Measurements from ENCODE around the gene MB.
A peak's percentile ranks its signal among the peaks of the same experiment; 100 is the strongest.
"Not testable (repeated sequence)": the region's sequence is repeated elsewhere in the genome, so short reads cannot be mapped to it uniquely, and the experiment has no call there.

MB gene

DNA sequence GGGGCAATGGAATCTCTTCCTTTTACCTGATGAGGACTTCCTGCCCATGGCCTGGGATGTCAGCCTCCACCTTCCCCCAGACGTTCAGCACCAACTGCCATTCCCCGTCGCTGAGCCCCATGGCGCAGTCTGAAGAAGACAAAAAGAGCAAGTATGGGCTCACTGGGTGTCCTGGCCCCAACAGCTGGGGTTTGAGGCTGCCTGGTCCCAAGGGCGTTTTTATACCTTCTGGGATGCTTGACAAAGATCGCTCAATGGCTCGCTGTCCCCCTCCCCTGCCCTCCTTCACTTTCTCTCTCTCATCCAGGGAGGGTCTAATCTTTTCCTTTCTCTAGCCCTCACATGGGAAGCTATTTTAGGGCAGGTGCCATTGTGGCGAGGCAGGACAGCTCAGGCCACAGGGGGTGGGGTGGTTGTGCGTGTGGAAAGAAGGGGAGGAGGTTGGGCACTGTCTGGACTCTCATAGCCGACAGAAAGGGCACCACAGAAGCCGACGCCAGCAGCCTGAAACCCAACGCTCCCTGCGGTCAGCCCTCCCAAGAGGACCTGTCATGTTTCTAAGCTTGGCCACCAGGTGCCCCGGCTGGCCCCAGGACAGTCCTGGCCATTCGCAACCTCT, at the start of gene MB:
MB (minus strand) TSS at position 193 of the 619 bp plus-strand sequence; CDS start at position 121, 72 bp downstream.
- Histone ChIP-seq H3K4me1 (ENCODE audit: control insufficient read depth, insufficient read depth, low read length, unreplicated experiment) (peaks cover 3% of the 10 kb centered on the region), H3K4me3 (ENCODE audit: low read depth, low read length) (no peak within 1 kb of the TSS), H2AFZ (ENCODE audit: low read length, unreplicated experiment) (no peak within 1 kb of the TSS), H3K27ac (ENCODE audit: low read depth, low read length) (no peak within 1 kb of the TSS), H3K27me3 (ENCODE audit: insufficient read depth, low read length) (no peaks in the 10 kb centered on the region), H3K36me3 (ENCODE audit: insufficient read depth, low read length) (no peaks in the 10 kb centered on the region), H3K79me2 (ENCODE audit: control insufficient read depth, insufficient read depth, low read length, unreplicated experiment) (no peaks in the 10 kb centered on the region)

- H3K4me1 ChIP-seq (ENCODE audit: control insufficient read depth, insufficient read depth, low read length, unreplicated experiment); H3K79me2 ChIP-seq (ENCODE audit: control insufficient read depth, insufficient read depth, low read length, unreplicated experiment); H3K27ac ChIP-seq (ENCODE audit: low read depth, low read length); H3K27me3 ChIP-seq (ENCODE audit: insufficient read depth, low read length); H2AFZ ChIP-seq (ENCODE audit: low read length, unreplicated experiment); H3K4me3 ChIP-seq (ENCODE audit: low read depth, low read length): not testable (repeated sequence)
- peaks cover 12% of the 10 kb centered on the region for H3K36me3 ChIP-seq (ENCODE audit: insufficient read depth, low read length)
Measured at GRCh38 chr22:35666699-35667098, 49.6 kb upstream of the MB start.

GRCh38 chr22:35664955-35665587, 47.9 kb upstream of the MB start:
- Histone ChIP-seq H3K27me3 (ENCODE audit: insufficient read depth, low read length) (no peaks in the 10 kb centered on the region), H3K79me2 (ENCODE audit: control insufficient read depth, insufficient read depth, low read length, unreplicated experiment) (peaks cover 2% of the 10 kb centered on the region), H3K27ac (ENCODE audit: low read depth, low read length) (no peak overlapping the region), H3K36me3 (ENCODE audit: insufficient read depth, low read length) (peaks cover 17% of the 10 kb centered on the region), H3K4me1 (ENCODE audit: control insufficient read depth, insufficient read depth, low read length, unreplicated experiment) (peaks cover 5% of the 10 kb centered on the region), H3K4me3 (ENCODE audit: low read depth, low read length) (no peak overlapping the region), H2AFZ (ENCODE audit: low read length, unreplicated experiment) (no peak overlapping the region)

- Histone ChIP-seq H3K4me1 (ENCODE audit: control insufficient read depth, insufficient read depth, low read length, unreplicated experiment) (peaks cover 5% of the 10 kb centered on the region), H3K27ac (ENCODE audit: low read depth, low read length) (0 out of 2 replicates have a peak overlapping the region, but pooled peaks have one; percentile 4), H3K79me2 (ENCODE audit: control insufficient read depth, insufficient read depth, low read length, unreplicated experiment) (peaks cover 2% of the 10 kb centered on the region), H3K27me3 (ENCODE audit: insufficient read depth, low read length) (no peaks in the 10 kb centered on the region), H2AFZ (ENCODE audit: low read length, unreplicated experiment) (no peak overlapping the region), H3K36me3 (ENCODE audit: insufficient read depth, low read length) (peaks cover 31% of the 10 kb centered on the region), H3K4me3 (ENCODE audit: low read depth, low read length) (peak overlapping the region; percentile 31; the same call in 1 of the 2 replicates)
Measured at GRCh38 chr22:35663371-35663770, 46.2 kb upstream of the MB start.

GRCh38 chr22:35662914-35663313, 45.8 kb upstream of the MB start:
- Histone ChIP-seq H2AFZ (ENCODE audit: low read length, unreplicated experiment) (no peak overlapping the region), H3K27ac (ENCODE audit: low read depth, low read length) (0 out of 2 replicates have a peak overlapping the region, but pooled peaks have one; percentile 4)

DNA sequence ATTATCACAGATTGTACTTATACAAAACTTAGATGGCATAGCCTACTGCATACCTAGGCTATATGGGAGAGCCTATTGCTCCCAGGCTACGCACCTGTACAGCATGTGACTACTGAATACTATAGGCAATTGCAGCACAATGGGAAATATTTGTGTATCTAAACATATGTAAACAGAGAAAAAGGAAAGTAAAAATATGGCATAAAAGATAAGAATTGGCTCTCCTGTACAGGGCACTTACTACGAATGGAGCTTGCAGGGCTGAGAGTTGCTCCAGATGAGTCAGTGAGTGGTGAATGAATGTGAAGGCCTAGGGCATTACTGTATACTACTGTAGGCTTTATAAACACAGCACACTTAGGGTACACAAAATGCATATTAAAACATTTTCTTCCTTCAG, 44.3 kb upstream of the MB start:
- Histone ChIP-seq H3K4me1 (ENCODE audit: control insufficient read depth, insufficient read depth, low read length, unreplicated experiment) (peaks cover 5% of the 10 kb centered on the region), H3K36me3 (ENCODE audit: insufficient read depth, low read length) (peaks cover 34% of the 10 kb centered on the region), H3K79me2 (ENCODE audit: control insufficient read depth, insufficient read depth, low read length, unreplicated experiment) (peaks cover 2% of the 10 kb centered on the region), H3K4me3 (ENCODE audit: low read depth, low read length) (no peak overlapping the region), H2AFZ (ENCODE audit: low read length, unreplicated experiment) (no peak overlapping the region), H3K27ac (ENCODE audit: low read depth, low read length) (no peak overlapping the region), H3K27me3 (ENCODE audit: insufficient read depth, low read length) (no peaks in the 10 kb centered on the region)

More at GRCh38 chr22:35662914-35663313, 45.8 kb upstream of the MB start:
- H3K36me3 ChIP-seq (ENCODE audit: insufficient read depth, low read length) = peaks cover 35% of the 10 kb centered on the region
- no peak overlapping the region for H3K4me3 ChIP-seq (ENCODE audit: low read depth, low read length)
- H3K4me1 ChIP-seq (ENCODE audit: control insufficient read depth, insufficient read depth, low read length, unreplicated experiment) = peaks cover 5% of the 10 kb centered on the region
- H3K27me3 ChIP-seq (ENCODE audit: insufficient read depth, low read length) = no peaks in the 10 kb centered on the region
- H3K79me2 ChIP-seq (ENCODE audit: control insufficient read depth, insufficient read depth, low read length, unreplicated experiment) = peaks cover 2% of the 10 kb centered on the region

DNA sequence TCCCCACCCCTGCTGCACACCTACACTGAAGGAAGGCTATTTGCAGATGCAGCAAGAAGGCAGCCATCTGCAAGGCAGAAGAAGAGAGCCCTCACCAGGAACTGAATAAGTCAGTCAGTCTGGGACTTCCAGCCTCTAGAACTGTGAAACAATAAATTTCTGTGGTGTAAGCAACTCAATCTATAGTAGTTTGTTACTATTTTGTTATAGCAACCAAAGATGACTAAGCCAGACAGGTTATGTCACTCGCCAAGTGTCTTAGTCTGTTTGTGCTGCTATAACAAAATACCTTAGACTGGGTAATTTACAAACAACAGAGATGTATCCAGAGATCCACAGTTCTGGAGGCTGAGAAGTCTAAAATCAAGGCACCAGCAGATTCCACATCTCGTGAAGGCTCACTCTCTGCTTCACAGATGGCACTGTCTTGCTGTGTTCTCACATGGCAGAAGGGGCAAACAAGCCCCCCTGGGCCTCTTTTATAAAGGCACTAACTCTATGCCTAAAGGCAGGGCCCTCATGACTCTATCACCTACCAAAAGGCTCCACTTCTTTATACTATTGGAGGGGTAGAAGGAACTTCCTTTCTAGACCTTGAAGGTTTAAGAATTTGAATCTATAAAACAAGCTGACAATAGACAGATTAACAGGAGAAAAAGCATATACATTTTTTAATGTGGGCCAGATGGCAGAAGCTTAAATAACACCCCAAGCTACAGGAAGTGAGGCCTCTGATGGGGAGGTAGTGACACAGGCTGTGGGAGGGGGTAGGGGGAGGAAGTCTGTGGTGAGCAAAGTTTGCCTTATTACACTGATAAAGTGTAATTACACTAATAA, 43.4 kb upstream of the MB start:
- Histone ChIP-seq H2AFZ (ENCODE audit: low read length, unreplicated experiment) (no peak overlapping the region), H3K27ac (ENCODE audit: low read depth, low read length) (peak overlapping the region; percentile 39; the same call in 1 of the 2 replicates), H3K36me3 (ENCODE audit: insufficient read depth, low read length) (peaks cover 31% of the 10 kb centered on the region)

DNA sequence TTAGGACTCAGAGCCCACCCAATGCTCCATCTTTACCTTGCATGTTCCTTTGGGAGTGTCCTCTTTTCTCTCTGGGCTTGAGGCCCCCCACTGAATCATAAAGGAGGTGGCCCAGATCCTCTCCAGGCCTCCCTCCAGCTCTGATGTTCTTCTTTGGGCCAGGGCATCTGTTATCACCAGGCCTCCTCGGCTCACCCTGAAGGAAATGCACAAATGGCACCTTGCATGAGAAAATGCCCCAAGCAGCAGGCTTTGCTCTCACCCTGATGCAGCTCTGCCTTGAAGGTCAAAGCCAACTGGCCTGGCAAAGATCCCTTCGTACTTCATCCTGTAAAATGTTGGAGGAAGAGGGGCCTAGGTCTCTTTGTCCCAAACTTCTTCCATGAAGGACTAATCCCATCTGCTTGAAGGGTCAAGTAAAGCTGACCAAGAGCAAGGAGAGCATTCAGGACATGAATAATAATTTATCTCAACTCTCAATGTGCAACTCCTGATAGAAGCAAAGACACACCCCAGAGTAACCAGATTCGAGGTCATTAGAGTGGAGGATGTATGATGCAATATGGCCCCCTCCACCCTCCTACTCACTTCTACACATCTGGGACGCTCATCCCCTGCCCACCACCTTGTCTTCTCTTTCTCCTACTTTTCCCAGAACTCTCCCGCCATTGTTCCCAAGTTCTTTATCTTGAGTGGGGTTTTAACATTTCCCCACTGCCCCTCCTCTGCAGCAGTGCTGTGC, 40.6 kb upstream of the MB start:
- H3K27ac ChIP-seq (ENCODE audit: low read depth, low read length) = no peak overlapping the region
- H3K36me3 ChIP-seq (ENCODE audit: insufficient read depth, low read length) = peaks cover 26% of the 10 kb centered on the region
- no peak overlapping the region for H2AFZ ChIP-seq (ENCODE audit: low read length, unreplicated experiment)
- H3K4me3 ChIP-seq (ENCODE audit: low read depth, low read length) = no peak overlapping the region
- peaks cover 13% of the 10 kb centered on the region for H3K79me2 ChIP-seq (ENCODE audit: control insufficient read depth, insufficient read depth, low read length, unreplicated experiment)
- peaks cover 5% of the 10 kb centered on the region for H3K4me1 ChIP-seq (ENCODE audit: control insufficient read depth, insufficient read depth, low read length, unreplicated experiment)
- no peaks in the 10 kb centered on the region for H3K27me3 ChIP-seq (ENCODE audit: insufficient read depth, low read length)

More for the DNA sequence above, 43.4 kb upstream of the MB start:
- Histone ChIP-seq H3K27me3 (ENCODE audit: insufficient read depth, low read length) (no peaks in the 10 kb centered on the region), H3K79me2 (ENCODE audit: control insufficient read depth, insufficient read depth, low read length, unreplicated experiment) (peaks cover 2% of the 10 kb centered on the region), H3K4me1 (ENCODE audit: control insufficient read depth, insufficient read depth, low read length, unreplicated experiment) (peaks cover 5% of the 10 kb centered on the region), H3K4me3 (ENCODE audit: low read depth, low read length) (no peak overlapping the region)

GRCh38 chr22:35656284-35656752, 39.2 kb upstream of the MB start:
- Histone ChIP-seq H3K36me3 (ENCODE audit: insufficient read depth, low read length) (peaks cover 26% of the 10 kb centered on the region), H3K79me2 (ENCODE audit: control insufficient read depth, insufficient read depth, low read length, unreplicated experiment) (peaks cover 12% of the 10 kb centered on the region), H3K4me3 (ENCODE audit: low read depth, low read length) (no peak overlapping the region), H3K27ac (ENCODE audit: low read depth, low read length) (no peak overlapping the region), H3K27me3 (ENCODE audit: insufficient read depth, low read length) (no peaks in the 10 kb centered on the region), H3K4me1 (ENCODE audit: control insufficient read depth, insufficient read depth, low read length, unreplicated experiment) (peaks cover under 1% of the 10 kb centered on the region), H2AFZ (ENCODE audit: low read length, unreplicated experiment) (no peak overlapping the region)

DNA sequence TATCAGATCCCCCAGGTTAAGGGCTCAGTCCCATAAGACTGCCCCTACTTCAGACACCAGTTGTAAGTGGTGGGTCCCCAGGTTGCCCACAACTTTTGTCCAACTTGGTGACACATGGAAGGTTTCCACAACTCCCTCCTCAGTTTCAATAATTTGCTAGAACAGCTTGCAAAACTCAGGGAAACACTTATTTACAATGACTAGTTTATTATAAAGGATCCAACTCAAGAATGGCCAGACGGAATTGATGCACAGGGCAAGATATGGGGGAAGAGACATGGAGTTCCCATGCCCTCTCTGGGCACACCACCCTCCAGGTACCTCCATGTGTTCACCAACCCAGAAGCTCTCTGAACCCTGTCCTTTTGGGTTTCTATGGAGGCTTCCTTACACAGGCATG, 36.7 kb upstream of the MB start:
- Histone ChIP-seq H3K4me3 (ENCODE audit: low read depth, low read length) (no peak overlapping the region), H3K27ac (ENCODE audit: low read depth, low read length) (no peak overlapping the region), H2AFZ (ENCODE audit: low read length, unreplicated experiment) (no peak overlapping the region), H3K36me3 (ENCODE audit: insufficient read depth, low read length) (peaks cover 11% of the 10 kb centered on the region; the same call in 1 of the 2 replicates), H3K27me3 (ENCODE audit: insufficient read depth, low read length) (no peaks in the 10 kb centered on the region), H3K79me2 (ENCODE audit: control insufficient read depth, insufficient read depth, low read length, unreplicated experiment) (peaks cover 32% of the 10 kb centered on the region), H3K4me1 (ENCODE audit: control insufficient read depth, insufficient read depth, low read length, unreplicated experiment) (peaks cover 5% of the 10 kb centered on the region)
